T-helper 1 cell treated with Interleukin-12 subunit alpha and Interleukin-12 subunit beta and Interleukin-4 antibody, amounts not matched to agents 30 ng/mL and 1 ng/mL, for 36 hours (primary cell): ENCODE measurements around the gene RNH1. TPM values are rescaled to one million over a fixed set of nuclear protein-coding genes. Genes with fewer than 3 reads are reported as not detected.

Experiments
- intact Hi-C: fragments of 100-400 bp; cut with micrococcal nuclease; formaldehyde crosslinking; loops from one replicate; pipeline ENCODE4 v1.15.1; 2024
- total RNA-seq: library from RNA; stranded (reverse); gene quantifications from 2 replicates; pipeline ENCODE4 v1.2.3, GENCODE V29; 2022

Gene RNH1
- total RNA-seq, 1 donor from 2014 or later = 89.8 TPM

DNA sequence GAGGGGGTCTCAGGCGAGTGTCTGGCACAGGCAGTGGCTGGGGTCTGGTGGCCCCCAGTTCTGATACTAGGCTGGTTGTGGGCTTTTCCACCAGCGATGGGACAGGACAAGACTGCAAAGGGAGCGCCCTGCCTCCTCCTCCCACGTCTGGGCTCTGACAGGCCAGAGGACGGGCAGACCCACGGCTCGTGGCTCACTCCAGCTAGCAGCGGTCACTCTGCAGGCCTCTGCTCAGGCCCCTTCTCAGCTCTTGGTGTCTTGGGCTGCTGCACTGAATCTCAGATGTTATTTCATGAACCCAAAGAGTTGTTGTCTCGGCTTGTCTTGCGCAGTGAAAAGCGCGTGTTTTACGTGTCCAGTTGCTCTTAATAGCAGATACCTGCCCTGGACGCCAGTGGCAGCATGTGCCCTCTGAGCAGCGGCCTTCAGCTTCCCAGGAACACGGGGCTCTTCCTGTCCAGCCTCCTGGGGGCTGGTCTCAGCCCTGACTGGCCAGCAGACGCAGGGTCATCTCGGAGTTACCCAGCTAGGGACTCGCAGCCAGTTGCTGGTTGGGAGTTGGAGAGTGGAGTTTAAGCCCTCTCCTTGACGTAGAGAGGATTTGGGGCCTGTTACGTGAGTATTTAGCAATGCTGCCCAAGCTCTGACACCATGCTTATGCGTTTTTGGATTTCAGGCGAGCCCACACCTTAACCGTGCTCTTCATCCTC, 47.4 kb downstream of the RNH1 start:
- intact Hi-C loops = no loop called here

DNA sequence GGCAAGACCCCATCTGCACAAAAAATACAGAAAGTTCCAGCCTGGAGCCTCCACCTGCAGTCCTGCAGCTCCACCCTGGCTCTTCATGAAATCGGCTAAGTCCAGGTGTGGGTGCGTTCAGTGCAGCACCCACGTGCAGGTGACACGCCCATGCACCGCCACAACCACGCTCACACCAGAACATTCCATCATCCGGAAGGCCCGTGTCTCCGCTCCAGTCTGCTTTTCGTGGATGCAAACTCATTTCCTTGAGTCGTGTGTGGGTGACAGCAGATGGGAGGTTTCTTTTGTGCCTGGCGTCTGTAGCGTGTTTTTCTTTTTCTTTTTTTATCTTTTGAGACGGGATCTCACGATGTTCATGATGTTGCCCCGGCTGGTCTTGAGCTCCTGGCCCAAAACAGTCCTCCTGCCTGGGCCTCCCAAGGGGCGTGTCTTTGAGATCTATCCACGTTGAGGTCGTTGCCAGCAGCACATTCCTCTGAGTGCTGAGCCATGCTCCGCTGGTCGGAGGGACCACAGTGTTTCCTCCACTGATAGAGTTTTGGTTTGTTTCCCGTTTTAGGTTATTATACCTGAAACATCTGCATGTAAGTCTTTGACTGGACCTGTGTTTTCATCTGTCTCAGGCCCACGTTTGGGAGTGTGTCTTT, 49.8 kb downstream of the RNH1 start:
- intact Hi-C loops = no loop called here

DNA sequence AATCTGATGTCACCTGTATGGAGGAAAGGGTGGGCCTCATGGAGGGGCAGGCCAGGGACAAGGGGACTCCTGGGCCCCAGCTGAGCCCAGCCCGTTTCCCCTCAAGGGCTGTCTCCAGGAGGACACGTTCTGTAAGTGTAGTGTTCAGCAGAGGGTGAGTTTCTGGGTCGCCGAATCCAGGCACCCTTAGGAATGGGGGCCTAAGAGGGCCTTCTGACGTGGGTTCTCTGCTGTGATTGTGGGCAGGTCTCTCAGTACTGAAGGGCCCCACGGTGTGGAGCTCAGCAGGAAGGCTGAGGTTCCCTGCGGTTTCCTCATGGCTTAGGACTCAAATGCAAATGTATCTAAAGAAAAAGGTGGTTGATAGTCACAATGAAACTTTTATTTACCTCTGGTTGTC, 50.5 kb downstream of the RNH1 start:
- intact Hi-C loops = no loop called here

DNA sequence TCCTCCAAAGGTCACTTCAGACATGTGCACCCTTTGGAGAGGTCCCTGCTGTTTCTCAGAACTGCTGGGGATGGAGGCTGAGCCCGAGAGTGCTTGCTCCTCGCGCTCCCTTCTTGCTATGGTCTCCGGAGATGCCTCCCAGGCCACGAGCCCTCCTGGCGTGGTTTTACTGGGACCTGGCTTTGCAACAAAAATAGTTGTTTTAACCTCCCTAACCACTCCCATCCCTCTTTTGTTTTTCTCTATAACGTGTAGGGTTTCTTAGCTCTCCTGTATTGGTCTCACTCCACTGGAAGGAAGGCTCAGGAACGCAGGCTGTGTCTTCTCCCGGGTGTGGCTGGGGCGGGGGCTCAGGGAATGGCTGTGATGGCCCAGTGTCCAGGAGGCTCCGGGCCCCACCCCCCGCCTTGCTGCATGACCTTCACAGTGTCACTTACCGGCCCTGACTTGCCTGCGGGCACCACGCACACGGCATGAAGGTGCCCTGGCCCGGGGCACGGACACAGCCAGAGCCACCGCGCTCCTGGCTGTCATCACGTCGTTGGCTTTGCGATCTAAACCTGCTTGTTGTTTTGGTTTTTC, 51.4 kb downstream of the RNH1 start:
- intact Hi-C loops = no loop called here

DNA sequence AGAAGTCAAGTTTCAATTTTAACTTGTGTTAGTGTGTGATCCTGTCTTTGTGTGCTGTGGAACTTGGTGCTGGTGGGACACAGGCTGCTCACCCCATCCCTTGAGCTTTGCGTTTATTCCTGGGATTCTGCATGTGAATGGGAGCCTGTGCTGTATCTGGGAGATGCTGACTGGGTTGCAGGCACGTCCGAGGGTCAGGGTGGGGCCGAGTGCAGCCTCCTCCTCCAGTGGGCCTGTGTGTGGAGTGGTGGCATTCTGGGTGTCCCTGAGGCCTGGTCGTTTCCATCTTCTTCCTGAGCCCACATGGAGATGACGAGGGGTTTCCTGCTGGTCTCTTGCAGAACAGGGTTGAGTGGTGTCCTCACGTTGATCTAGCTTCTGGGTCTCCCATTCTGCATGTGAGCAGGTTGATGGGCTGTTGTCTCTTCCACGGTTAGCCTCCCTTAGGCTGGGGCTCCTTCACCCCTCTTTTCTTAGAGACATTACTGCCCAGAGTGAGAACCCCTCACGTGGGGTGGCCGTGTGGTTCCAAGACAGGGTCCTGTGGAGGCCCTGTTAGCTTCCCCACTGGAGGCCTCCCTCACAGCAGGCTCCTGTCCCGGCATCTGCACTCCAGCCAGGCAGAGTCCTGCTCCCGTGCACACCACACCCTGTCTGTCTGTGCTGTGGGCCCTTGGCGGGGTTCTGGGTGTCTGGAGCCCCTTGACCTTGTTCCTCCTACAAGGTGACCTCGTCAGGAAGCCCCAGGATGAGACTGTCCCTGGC, 52.1 kb downstream of the RNH1 start:
- intact Hi-C loops = loop anchor here (5.0 kb wide), 2 partner anchors 203 to 352 kb away; partner anchors contain the start of genes PIDD1 and RPLP2

DNA sequence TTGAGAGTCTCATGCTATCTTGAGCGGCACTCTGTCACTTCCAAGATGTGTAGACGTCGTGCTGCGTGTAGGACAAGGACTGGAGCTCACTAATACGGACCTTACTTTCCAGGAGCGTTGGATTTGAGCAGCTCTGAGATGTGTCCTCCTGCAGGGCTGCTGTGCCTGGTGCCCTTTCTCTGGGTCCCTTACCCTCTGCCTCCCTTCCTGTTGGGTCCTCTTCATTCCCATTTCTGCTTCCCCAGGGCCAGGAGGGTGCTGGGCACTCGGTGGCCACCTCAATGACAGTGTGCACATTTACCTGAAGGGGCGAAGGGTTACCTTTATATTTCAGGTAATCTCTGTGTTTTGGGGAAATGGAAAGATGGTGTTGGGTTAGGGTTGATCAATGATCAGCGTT, 53.0 kb downstream of the RNH1 start:
- intact Hi-C loops = loop anchor here (5.0 kb wide), 2 partner anchors 202 to 353 kb away; partner anchors contain the start of genes PIDD1 and RPLP2

DNA sequence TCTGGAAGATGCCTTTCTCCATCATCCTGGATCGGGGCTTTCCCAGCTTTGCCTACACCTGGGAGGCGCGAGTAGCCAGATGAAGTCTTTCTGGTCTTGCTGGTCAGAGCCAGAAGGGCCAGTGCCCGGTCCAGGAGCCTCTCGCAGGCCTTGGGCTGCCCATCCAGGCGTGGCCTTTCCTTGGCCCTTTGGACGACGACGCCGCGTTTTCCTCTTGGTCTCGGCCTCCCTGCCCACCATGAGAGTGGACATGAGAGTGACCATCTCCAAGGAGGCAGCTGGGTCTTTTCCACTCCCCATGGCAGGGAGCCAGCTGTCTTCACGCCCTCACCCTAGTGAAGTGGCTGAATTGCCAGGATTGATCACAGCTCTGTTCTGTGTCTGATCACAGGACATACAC, 53.5 kb downstream of the RNH1 start:
- intact Hi-C loops = loop anchor here (5.0 kb wide), 2 partner anchors 201 to 354 kb away; partner anchors contain the start of genes PIDD1 and RPLP2

DNA sequence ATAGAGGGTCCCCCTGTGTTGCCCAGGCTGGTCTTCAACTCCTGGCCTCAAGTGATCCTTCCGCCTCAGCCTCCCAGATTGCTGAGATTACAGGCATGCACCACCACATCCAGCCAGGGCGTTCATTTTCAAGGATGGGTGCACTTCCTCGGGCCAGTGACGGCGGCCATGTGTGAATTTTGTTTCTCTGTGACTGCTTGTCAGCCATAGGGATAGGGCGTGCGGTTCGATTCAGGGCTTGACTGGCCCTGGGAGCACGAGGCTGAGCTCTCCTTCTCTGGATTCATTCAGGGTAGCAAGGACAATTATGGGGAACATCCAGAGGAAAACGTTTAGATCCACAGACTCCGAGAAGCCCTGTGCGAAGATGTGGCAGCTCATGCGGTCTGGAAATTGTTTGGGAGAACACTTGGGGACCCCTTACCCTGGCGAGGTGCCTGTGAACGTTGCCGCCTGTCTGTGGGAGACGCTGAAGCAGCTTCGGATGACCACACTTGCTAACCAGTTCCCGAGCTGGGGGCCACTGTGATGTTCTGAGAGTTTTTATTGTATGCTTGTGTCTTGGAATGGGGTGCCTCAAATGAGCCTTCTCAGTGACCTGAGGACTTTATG, 54.0 kb downstream of the RNH1 start:
- intact Hi-C loops = loop anchor here (5.0 kb wide), 2 partner anchors 201 to 354 kb away; partner anchors contain the start of genes PIDD1 and RPLP2

DNA sequence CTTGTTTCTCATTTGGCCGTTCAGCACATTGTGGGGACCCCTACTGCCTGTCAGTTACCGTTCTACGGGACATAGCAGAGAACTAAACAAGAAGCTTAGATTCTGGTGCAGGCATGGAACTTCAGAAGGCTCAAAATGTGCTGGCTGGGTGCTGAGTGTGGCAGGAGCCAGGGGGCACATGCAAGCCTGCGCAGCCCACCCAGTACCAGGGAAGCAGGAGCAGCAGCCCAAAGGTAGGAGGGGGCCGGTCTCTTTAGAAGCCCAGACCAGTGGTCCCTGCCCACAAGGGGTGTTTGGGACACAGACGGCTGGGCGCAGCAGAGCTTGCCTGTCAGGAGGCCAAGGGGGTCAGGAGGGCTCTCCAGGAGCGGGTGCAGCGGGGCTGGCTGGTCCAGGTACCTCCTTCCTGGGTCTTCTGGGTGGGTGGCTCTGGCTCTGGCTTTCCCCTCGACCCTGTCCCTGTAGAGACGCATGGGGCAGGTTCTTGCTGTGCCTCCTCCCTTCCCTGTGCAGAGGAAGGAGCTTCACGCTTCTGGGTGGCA, 54.8 kb downstream of the RNH1 start:
- intact Hi-C loops = loop anchor here (5.0 kb wide), 2 partner anchors 200 to 355 kb away; partner anchors contain the start of genes PIDD1 and RPLP2

DNA sequence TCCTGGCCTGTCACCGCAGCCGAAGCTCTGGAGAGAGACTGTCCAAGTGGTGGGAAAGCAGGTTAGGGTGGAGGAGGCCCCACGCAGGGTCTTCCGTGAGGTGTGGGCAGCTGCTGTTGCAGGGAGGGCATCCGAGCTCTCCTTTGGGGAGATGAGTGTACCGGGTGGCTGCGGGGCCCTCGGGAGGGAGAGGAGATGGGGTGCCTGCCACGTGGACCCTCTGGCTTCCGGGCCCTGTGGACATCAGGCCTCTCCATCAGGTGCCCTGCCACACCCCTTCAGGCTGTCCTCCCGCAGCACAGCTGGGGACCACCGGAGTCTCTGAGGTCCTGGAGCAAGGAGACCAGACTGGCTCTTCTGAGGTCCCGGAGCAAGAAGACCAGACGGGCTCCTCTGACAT, 55.3 kb downstream of the RNH1 start:
- intact Hi-C loops = loop anchor here (5.0 kb wide), 2 partner anchors 199 to 356 kb away; partner anchors contain the start of genes PIDD1 and RPLP2

DNA sequence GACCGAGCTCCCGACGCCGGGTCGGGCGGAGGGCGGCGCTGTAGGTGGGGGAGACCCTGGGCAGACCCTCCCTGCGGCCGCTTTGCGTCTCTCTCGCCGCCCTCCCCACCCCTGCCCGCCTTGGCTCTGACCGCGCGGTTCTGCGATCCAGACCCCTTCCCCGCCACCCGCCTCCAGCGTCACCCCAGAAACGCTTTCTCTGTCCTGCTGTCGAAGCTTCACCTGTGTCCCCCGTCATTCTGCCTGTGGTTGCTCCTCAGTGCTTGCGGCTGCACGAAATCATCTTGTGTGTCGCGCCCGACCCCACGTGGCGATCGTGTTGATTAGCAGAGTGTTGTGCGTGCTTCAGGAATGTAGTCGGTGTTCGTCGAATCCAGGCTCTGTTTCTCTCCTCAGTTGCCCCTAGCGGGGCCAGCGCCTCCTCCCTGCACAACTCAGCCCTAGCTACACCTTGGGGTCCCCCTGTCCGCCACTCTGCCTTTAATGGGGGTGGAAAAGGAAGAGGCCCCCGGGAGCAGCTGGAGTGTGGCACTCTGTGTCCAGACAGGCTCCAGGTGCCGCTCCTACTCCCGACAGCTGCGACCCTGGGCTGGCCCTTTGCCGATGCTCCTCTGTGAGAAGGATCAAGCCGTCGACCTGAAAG, 56.1 kb downstream of the RNH1 start:
- intact Hi-C loops = loop anchor here (1.0 to 5.0 kb wide), 5 partner anchors 182 to 356 kb away; partner anchors contain the start of genes BET1L, DEAF1, PIDD1 and RIC8A

DNA sequence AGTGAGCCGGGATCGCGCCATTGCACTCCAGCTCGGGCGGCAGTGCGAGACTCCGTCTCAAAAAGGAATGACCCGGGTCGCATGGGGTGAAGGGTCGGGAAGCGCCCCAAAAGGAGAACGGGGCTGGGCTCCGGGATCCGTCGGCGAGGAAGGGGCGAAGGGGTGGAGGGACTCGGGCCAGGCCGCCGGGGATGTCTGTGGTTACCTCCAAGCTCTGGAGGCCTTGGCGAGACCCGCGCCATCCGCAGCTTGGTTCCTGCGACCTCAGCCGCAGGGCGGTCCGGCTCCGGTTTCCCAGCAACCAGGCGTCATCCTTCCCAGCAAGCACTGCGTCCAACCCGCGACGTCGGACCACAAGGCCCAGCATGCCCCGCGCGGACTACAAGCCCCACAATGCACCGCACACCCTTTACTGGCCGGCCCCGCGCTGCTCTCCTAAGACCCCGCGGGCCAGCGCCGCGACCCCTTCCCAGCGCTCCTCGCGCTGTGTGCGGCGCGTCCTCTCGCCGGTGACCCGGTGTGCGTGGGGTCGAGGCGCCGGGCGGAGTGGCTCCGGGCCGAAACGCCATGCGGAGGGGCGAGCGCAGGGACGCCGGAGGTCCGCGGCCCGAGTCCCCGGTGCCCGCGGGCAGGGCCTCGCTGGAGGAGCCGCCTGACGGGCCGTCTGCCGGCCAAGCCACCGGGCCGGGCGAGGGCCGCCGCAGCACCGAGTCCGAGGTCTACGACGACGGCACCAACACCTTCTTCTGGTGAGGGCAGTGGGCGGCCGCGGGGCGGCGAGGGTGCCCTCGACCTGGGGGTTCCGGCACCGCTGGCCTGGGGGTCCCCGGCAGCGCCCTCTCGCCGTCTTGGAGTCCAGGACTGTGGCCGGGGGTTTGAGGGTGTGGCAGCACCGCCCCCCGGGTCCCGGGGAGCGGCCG, 56.9 kb downstream of the RNH1 start, which contains the start of gene PTDSS2:
PTDSS2 (plus strand) TSS at position 391 of the 920 bp plus-strand sequence; CDS start at position 568, 177 bp downstream.
- intact Hi-C loops = loop anchor here (1.0 to 5.0 kb wide), 7 partner anchors 93 to 357 kb away; partner anchors contain the start of genes BET1L, DEAF1, PIDD1 and RIC8A

DNA sequence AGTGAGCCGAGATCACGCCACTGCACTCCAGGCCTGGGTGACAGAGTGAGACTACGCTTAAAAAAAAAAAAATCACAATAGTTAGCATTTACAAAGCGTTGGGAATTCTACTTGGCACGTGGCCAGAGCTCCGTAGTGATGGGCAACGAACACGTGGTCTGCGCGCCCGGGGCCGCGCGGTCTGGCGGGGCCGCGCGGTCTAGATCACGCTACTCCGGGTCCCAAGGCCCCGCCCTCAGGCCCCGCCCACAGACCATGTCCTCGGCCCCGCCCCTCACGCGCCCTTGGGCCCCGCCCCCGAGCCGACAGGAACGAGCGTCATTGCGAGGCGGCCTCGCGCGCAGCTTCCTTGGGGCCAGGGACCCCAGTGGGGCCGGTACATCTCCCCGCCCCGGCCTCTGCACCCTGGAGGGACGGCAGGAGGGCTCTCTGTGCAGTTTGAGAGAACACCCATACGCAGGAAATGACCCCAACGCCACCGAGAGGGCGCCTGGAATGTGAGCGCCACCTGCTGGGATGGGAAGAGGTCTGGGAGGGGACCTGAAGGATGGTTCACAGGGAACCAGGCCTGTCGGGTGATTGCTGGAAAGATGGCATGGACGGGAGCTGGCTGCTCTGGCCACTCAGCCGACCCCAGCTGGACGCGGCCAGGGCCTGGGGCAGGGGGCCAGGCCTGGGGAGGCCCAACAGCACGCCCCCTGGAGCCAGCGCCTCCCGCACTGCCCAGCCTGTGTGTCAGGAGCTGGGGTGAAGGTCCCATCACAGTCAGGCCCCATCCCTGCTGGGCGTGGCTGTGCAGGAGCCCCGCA, 58.9 kb downstream of the RNH1 start:
- intact Hi-C loops = loop anchor here (1.0 to 5.0 kb wide), 7 partner anchors 33 to 212 kb away; partner anchors contain the start of genes PSMD13, RNH1 and SIRT3

DNA sequence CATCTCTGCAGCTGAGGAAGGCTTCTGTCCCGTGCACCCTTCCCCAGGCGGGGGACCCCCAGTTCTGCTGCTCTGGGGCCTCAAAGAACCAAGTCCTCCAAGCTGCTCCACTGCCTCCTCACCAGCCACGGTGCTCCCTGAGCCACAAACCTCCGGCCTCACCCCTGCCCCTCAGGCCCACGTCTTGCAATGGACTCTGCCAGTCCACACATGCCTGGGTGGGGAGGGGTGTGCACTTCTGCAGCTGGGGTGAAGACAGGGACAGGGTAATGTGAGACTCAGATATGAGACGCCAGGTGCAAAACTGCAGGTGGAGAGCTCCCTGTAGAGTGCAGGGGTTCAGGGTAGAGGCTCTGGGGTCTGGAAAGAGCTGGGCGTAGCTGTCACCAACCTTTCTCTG, 60.2 kb downstream of the RNH1 start:
- intact Hi-C loops = loop anchor here (5.0 kb wide), 1 partner anchor 90 kb away; no protein-coding TSS in a partner anchor

DNA sequence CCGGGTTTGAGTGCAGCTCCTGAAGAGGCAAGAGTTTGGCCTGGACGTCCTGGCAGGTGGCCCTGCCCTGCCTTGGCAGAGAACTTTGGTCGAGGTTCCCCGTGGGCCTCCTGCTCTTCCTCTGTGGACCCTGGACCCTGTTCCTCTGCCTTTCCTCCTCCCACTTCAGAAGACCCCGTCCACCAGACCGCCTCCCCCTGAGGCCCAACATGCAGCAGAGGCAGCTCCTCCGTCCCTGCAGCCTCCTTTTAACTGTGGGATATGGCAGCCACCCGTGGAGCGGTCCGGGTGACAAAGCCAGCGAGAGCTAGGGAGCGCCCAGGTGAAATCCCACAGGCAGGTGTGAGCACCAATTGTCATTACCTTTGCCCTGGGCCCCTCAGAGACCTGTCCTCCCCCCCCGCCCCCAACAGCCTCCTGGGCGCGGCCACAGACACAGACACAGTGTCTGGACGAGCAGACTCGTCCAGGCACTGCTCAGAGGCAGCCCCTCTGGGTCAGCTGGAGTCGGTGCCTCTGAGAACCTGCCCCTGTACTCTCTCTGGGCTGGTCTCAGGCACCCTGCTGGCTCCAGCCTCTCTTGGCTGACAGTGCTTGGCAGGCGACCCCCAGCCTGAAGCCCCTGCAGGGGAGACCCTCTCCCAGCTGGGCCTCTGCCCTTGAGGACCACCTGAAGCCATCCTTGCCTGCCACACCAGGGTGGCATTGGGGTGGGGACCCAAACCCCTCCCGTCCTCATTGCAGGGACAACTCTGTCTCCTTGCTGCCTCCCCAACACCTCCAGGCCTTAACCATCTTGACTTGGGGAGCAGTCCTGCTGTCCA, 61.1 kb downstream of the RNH1 start:
- intact Hi-C loops = loop anchor here (5.0 kb wide), 1 partner anchor 89 kb away; no protein-coding TSS in a partner anchor
